ENCODE results near the gene BAZ1B.

GRCh38 chr7:73447121-73447733 is 74.9 kb downstream of the BAZ1B start:
- TF ChIP-seq PHF21A (IDR thresholded peaks at IDR 0.05; ENCODE audit: borderline replicate concordance, low read depth) (no peak), RAD21 (CRISPR knock-in tag; conservative IDR thresholded peaks at IDR 0.05 in 1 of 2, IDR thresholded peaks at IDR 0.05 in 1 of 2) (no peak), NFRKB (IDR thresholded peaks at IDR 0.05; ENCODE audit: low read depth) (no peak), DMBX1 (CRISPR knock-in tag; IDR thresholded peaks at IDR 0.05; ENCODE audit: borderline replicate concordance) (no peak), E4F1 (CRISPR knock-in tag; IDR thresholded peaks at IDR 0.05; ENCODE audit: borderline replicate concordance) (no peak), TAF1 (IDR thresholded peaks at IDR 0.05; ENCODE audit: control insufficient read depth, extremely low read depth, insufficient read depth, low read length, severe bottlenecking) (no peak)
